ENCODE results near the gene TRIP10. TPM values are rescaled to one million over a fixed set of nuclear protein-coding genes. Genes with fewer than 3 reads are reported as not detected.

The TRIP10 gene
- total RNA-seq, 1 donor from 2014 or later = 16.7 TPM

GRCh38 chr19:6713773-6714692, 25.4 kb upstream of the TRIP10 start:
- Mint-ChIP-seq H3K9me3 (ENCODE audit: unreplicated experiment) (peaks cover 8% of the 10 kb centered on the region), H3K36me3 (ENCODE audit: unreplicated experiment) (peaks cover 12% of the 10 kb centered on the region), H3K27me3 (ENCODE audit: unreplicated experiment) (peaks cover 17% of the 10 kb centered on the region), H3K27ac (ENCODE audit: unreplicated experiment) (no peak overlapping the region), H3K4me1 (ENCODE audit: low read depth, unreplicated experiment) (peaks cover 11% of the 10 kb centered on the region), H3K4me3 (ENCODE audit: unreplicated experiment) (no peak overlapping the region)
- no peak for TF ChIP-seq CTCF (IDR thresholded peaks at IDR 0.05; ENCODE audit: partially characterized antibody, unreplicated experiment)
- DNase-seq = no peak

- H3K27ac Mint-ChIP-seq (ENCODE audit: unreplicated experiment) = no peak overlapping the region
- peaks cover 12% of the 10 kb centered on the region for H3K36me3 Mint-ChIP-seq (ENCODE audit: unreplicated experiment)
- H3K27me3 Mint-ChIP-seq (ENCODE audit: unreplicated experiment) = peaks cover 18% of the 10 kb centered on the region
- no peak overlapping the region for H3K4me3 Mint-ChIP-seq (ENCODE audit: unreplicated experiment)
- H3K9me3 Mint-ChIP-seq (ENCODE audit: unreplicated experiment) = peaks cover 6% of the 10 kb centered on the region
- peaks cover 11% of the 10 kb centered on the region for H3K4me1 Mint-ChIP-seq (ENCODE audit: low read depth, unreplicated experiment)
- DNase-seq = no peak
- TF ChIP-seq CTCF (IDR thresholded peaks at IDR 0.05; ENCODE audit: partially characterized antibody, unreplicated experiment) = no peak
Measured at GRCh38 chr19:6714749-6715555, 24.5 kb upstream of the TRIP10 start.

- peaks cover 12% of the 10 kb centered on the region for H3K36me3 Mint-ChIP-seq (ENCODE audit: unreplicated experiment)
- no peak for TF ChIP-seq CTCF (IDR thresholded peaks at IDR 0.05; ENCODE audit: partially characterized antibody, unreplicated experiment)
Measured at GRCh38 chr19:6716610-6716970, 22.9 kb upstream of the TRIP10 start.

GRCh38 chr19:6717036-6717435, 22.4 kb upstream of the TRIP10 start:
- Mint-ChIP-seq H3K27me3 (ENCODE audit: unreplicated experiment) (peaks cover 12% of the 10 kb centered on the region), H3K4me3 (ENCODE audit: unreplicated experiment) (no peak overlapping the region), H3K9me3 (ENCODE audit: unreplicated experiment) (peaks cover 2% of the 10 kb centered on the region), H3K27ac (ENCODE audit: unreplicated experiment) (no peak overlapping the region), H3K36me3 (ENCODE audit: unreplicated experiment) (peaks cover 12% of the 10 kb centered on the region), H3K4me1 (ENCODE audit: low read depth, unreplicated experiment) (peaks cover 3% of the 10 kb centered on the region)
- no peak for TF ChIP-seq CTCF (IDR thresholded peaks at IDR 0.05; ENCODE audit: partially characterized antibody, unreplicated experiment)
- peak; percentile 41 for DNase-seq

More at GRCh38 chr19:6716610-6716970, 22.9 kb upstream of the TRIP10 start:
- H3K4me3 Mint-ChIP-seq (ENCODE audit: unreplicated experiment) = no peak overlapping the region
- H3K9me3 Mint-ChIP-seq (ENCODE audit: unreplicated experiment) = peaks cover 2% of the 10 kb centered on the region
- no peak for DNase-seq
- peaks cover 4% of the 10 kb centered on the region for H3K4me1 Mint-ChIP-seq (ENCODE audit: low read depth, unreplicated experiment)
- no peak overlapping the region for H3K27ac Mint-ChIP-seq (ENCODE audit: unreplicated experiment)
- peaks cover 12% of the 10 kb centered on the region for H3K27me3 Mint-ChIP-seq (ENCODE audit: unreplicated experiment)

Measured in glutamatergic neuron (in vitro differentiated cells).